Pancreas (tissue), 10 donors: ENCODE data around the gene ACOT13. TPM values are rescaled to one million over a fixed set of nuclear protein-coding genes. Genes with fewer than 3 reads are reported as not detected.
"Not testable (repeated sequence)": the region's sequence is repeated elsewhere in the genome, so short reads cannot be mapped to it uniquely, and the experiment has no call there.

ENCODE experiments used
- ATAC-seq, 4 donors: fragments of 200-7000 bp; cut with Tn5 transposase; one replicate each; pipeline versions ENCODE4 v1.8.0 to v1.9.1; 2020; ENCODE audit warnings: mild to moderate bottlenecking in 4 of 4, moderate library complexity in 4 of 4
- DNase-seq, 6 donors: peaks; one replicate each; pipeline ENCODE4 v3.0.0-alpha.2; 2020
- FAIRE-seq: peaks from 2 replicates; lab custom pipeline; 2012; peaks lifted over from hg19 to GRCh38; lab: Jason Lieb, UNC
- H3K27ac ChIP-seq, 4 donors: fragments of 200-600 bp; sonication (generic); 1 replicate in 3 of 4; 2 replicates in 1 of 4; pipeline versions ENCODE4 v1.5.0 to v1.8.0; 2020
- H3K27me3 ChIP-seq, 4 donors: fragments of 200-600 bp; one replicate each; pipeline ENCODE4 v1.8.0; 2021
- H3K36me3 ChIP-seq, 3 donors: fragments of 200-600 bp; sonication (generic) in 1 of 3; one replicate each; pipeline versions ENCODE4 v1.5.0 to v1.8.0; 2020 to 2021
- H3K4me1 ChIP-seq, 3 donors: fragments of 200-600 bp; one replicate each; pipeline ENCODE4 v1.8.0; 2021
- H3K4me3 ChIP-seq, 4 donors: fragments of 200-600 bp; sonication (generic) in 2 of 4; one replicate each; pipeline versions ENCODE4 v1.5.0 to v1.8.0; 2020 to 2021
- H3K9me3 ChIP-seq, 4 donors: fragments of 200-600 bp; one replicate each; pipeline ENCODE4 v1.8.0; 2021
- CTCF ChIP-seq, 4 donors: fragments of 200-600 bp; sonication (generic) in 3 of 4; IDR thresholded peaks; one replicate each; pipeline versions ENCODE4 v1.5.0 to v1.8.0; 2021; ENCODE audit warnings: antibody characterized with exemption in 4 of 4
- WGBS, 2 donors: extraction: QIAGEN DNeasy Blood & Tissue Kit; methylation state at CpG; one replicate each; pipeline ENCODE4 v1.1.7; 2013; 5-methylcytosine and 5-hydroxymethylcytosine counted together
- intact Hi-C, 3 donors: fragments of 100-400 bp; cut with DNase I; formaldehyde crosslinking; loops; one replicate each; pipeline versions ENCODE4 v1.11.1 to v1.14.2; 2022
- polyA plus RNA-seq, 2 donors: library from polyadenylated mRNA; stranded (reverse); fragments of 200-250 nt; gene quantifications; one replicate each; pipeline ENCODE4 v1.2.3, GENCODE V29; 2013
- total RNA-seq, 6 donors: library from RNA; stranded (reverse); fragmentation: NEBNext Ultra II Directional in 4 of 6; extraction: Animal tissue kit (Norgen Biotek cat#: 25700) in 4 of 6; gene quantifications; one replicate each; pipeline versions ENCODE4 v1.2.1 to v1.2.4, GENCODE V29; 2021 to 2023
- donor health status: healthy with polysubstance abuse.
- donor health status: DM: no; HTN: no; CAD: no; lungs with moderate emphysema.
- donor health status: DM: no; HTN: no; CAD: no.
- donor health status: control.
- donor health status: control.
- donor health status: Bipolar disorder and iron deficiency.
- donor health status: DM: yes; HTN: yes; CAD: no.
- donor health status: DM: no; HTN: no; CAD: no.
- donor health status: DM: no; HTN: no; CAD: no.
- donor health status: DM: yes; HTN: yes; CAD: no.

ACOT13 gene
- total and polyA plus RNA-seq, 8 donors = 7.1 to 17.7 (median 10.2) TPM

- Histone ChIP-seq H3K27ac (no peak overlapping the region), H3K9me3 (no peaks in the 10 kb centered on the region), H3K4me1 (no peaks in the 10 kb centered on the region), H3K4me3 (no peak overlapping the region), H3K27me3 (no peaks in the 10 kb centered on the region), H3K36me3 (no peaks in the 10 kb centered on the region)
- TF ChIP-seq CTCF (IDR thresholded peaks at IDR 0.05) = no peak
- DNase-seq (no peak), FAIRE-seq (no peak), ATAC-seq (no peak)
- intact Hi-C loops = no loop called here
- 88 to 89% methylated on average over 5 of the region's 5 CpGs for WGBS, 2 donors
These were observed 35.9 kb upstream of the ACOT13 start for GRCh38 chr6:24630856-24631505.

GRCh38 chr6:24631671-24632070, 35.2 kb upstream of the ACOT13 start:
- intact Hi-C loops = no loop called here
- H3K9me3 ChIP-seq = no peaks in the 10 kb centered on the region
- FAIRE-seq = no peak
- WGBS, 2 donors = 50 to 65% methylated on average over 5 of the region's 5 CpGs
- no peaks in the 10 kb centered on the region for H3K27me3 ChIP-seq
- no peak for TF ChIP-seq CTCF (IDR thresholded peaks at IDR 0.05)
- no peaks in the 10 kb centered on the region for H3K36me3 ChIP-seq
- H3K27ac ChIP-seq = no peak overlapping the region
- no peaks in the 10 kb centered on the region for H3K4me1 ChIP-seq
- DNase-seq = no peak
- H3K4me3 ChIP-seq = no peak overlapping the region
- ATAC-seq = no peak

- intact Hi-C loops = no loop called here
- ATAC-seq (no peak), DNase-seq (no peak), FAIRE-seq (no peak)
- no peaks in the 10 kb centered on the region for H3K36me3 ChIP-seq
- no peaks in the 10 kb centered on the region for H3K27me3 ChIP-seq
- H3K9me3 ChIP-seq = no peaks in the 10 kb centered on the region
- WGBS, 2 donors = 28 to 36% methylated on average over 1 of the region's 1 CpG
- no peak overlapping the region for H3K27ac ChIP-seq
- no peaks in the 10 kb centered on the region for H3K4me1 ChIP-seq
- no peak for TF ChIP-seq CTCF (IDR thresholded peaks at IDR 0.05)
- H3K4me3 ChIP-seq = no peak overlapping the region
These were observed 34.3 kb upstream of the ACOT13 start for GRCh38 chr6:24632573-24632972.

GRCh38 chr6:24636681-24637080, 30.2 kb upstream of the ACOT13 start:
- Histone ChIP-seq H3K27ac (no peak overlapping the region), H3K27me3 (no peaks in the 10 kb centered on the region), H3K9me3 (no peaks in the 10 kb centered on the region), H3K4me1 (no peaks in the 10 kb centered on the region), H3K36me3 (no peaks in the 10 kb centered on the region), H3K4me3 (no peak overlapping the region)
- intact Hi-C loops = no loop called here
- DNase-seq (no peak), ATAC-seq (no peak), FAIRE-seq (no peak)
- TF ChIP-seq CTCF (IDR thresholded peaks at IDR 0.05) = no peak

- DNase-seq (no peak), ATAC-seq (no peak), FAIRE-seq (no peak)
- 95 to 100% methylated on average over 1 of the region's 1 CpG for WGBS, 2 donors
- Histone ChIP-seq H3K4me3 (no peak overlapping the region), H3K27me3 (no peaks in the 10 kb centered on the region), H3K27ac (no peak overlapping the region), H3K4me1 (no peaks in the 10 kb centered on the region), H3K36me3 (no peaks in the 10 kb centered on the region), H3K9me3 (no peaks in the 10 kb centered on the region)
- TF ChIP-seq CTCF (IDR thresholded peaks at IDR 0.05) = no peak
- intact Hi-C loops = no loop called here
These were observed 26.7 kb upstream of the ACOT13 start for GRCh38 chr6:24640166-24640565.

GRCh38 chr6:24640631-24641030, 26.2 kb upstream of the ACOT13 start:
- WGBS, 2 donors = 75 to 81% methylated on average over 5 of the region's 5 CpGs
- H3K4me1 ChIP-seq, H3K27me3 ChIP-seq, intact Hi-C loops, H3K9me3 ChIP-seq, H3K27ac ChIP-seq, ATAC-seq, FAIRE-seq, H3K36me3 ChIP-seq, DNase-seq, H3K4me3 ChIP-seq: not testable (repeated sequence)
